ENCODE results near the gene NANOS3. TPM values are rescaled to one million over a fixed set of nuclear protein-coding genes. Genes with fewer than 3 reads are reported as not detected.

Gene NANOS3
- total RNA-seq, 3 donors from 2014 or later: 1.5 TPM; not detected in 2

GRCh38 chr19:13880059-13881043, 3.4 kb downstream of the NANOS3 start:
- H3K4me3 ChIP-seq: no peak overlapping the region
- peak; percentile 99 for TF ChIP-seq CTCF (IDR thresholded peaks at IDR 0.05)
- DNase-seq (peak; percentile 98 to 100 (median 100)), ATAC-seq (peak; percentile 91)
- H3K36me3 ChIP-seq (ENCODE audit: low read depth): no peaks in the 10 kb centered on the region
- H3K9me3 ChIP-seq: no peaks in the 10 kb centered on the region
- peaks cover 41% of the 10 kb centered on the region for H3K4me1 ChIP-seq (ENCODE audit: low read depth)
- intact Hi-C loops (cut with DNase I, micrococcal nuclease): loop anchor here (5.0 to 10.0 kb wide), 2 partner anchors 192 to 194 kb away; partner anchors contain the start of gene MISP3 (in 2 of the 2)

- no peak overlapping the region for H3K4me3 ChIP-seq
- H3K4me1 ChIP-seq (ENCODE audit: low read depth): peaks cover 47% of the 10 kb centered on the region
- no peak for TF ChIP-seq CTCF (IDR thresholded peaks at IDR 0.05)
- DNase-seq: peak in 1 of 3 donors; percentile 48
- ATAC-seq: no peak
- no peaks in the 10 kb centered on the region for H3K36me3 ChIP-seq (ENCODE audit: low read depth)
- H3K9me3 ChIP-seq: no peaks in the 10 kb centered on the region
- intact Hi-C loops (cut with DNase I, micrococcal nuclease): loop anchor here (5.0 to 10.0 kb wide), 2 partner anchors 191 to 194 kb away; partner anchors contain the start of gene MISP3 (in 2 of the 2)
Measured at GRCh38 chr19:13881251-13881691, 4.3 kb downstream of the NANOS3 start.

- intact Hi-C loops (cut with DNase I, micrococcal nuclease): loop anchor here (5.0 to 10.0 kb wide), 2 partner anchors 190 to 193 kb away; partner anchors contain the start of gene MISP3 (in 2 of the 2)
- Histone ChIP-seq H3K9me3 (no peaks in the 10 kb centered on the region), H3K4me1 (ENCODE audit: low read depth) (peaks cover 50% of the 10 kb centered on the region), H3K36me3 (ENCODE audit: low read depth) (no peaks in the 10 kb centered on the region), H3K4me3 (no peak overlapping the region)
- peak; percentile 11 for ATAC-seq
- DNase-seq: peak; percentile 60 to 79 (median 73)
- no peak for TF ChIP-seq CTCF (IDR thresholded peaks at IDR 0.05)
Measured at GRCh38 chr19:13881692-13882418, 4.9 kb downstream of the NANOS3 start.

GRCh38 chr19:13882419-13882795, 5.5 kb downstream of the NANOS3 start:
- no peak for TF ChIP-seq CTCF (IDR thresholded peaks at IDR 0.05)
- no peak for DNase-seq
- no peak for ATAC-seq
- Histone ChIP-seq H3K9me3 (no peaks in the 10 kb centered on the region), H3K4me3 (no peak overlapping the region), H3K4me1 (ENCODE audit: low read depth) (peaks cover 54% of the 10 kb centered on the region), H3K36me3 (ENCODE audit: low read depth) (no peaks in the 10 kb centered on the region)
- intact Hi-C loops (cut with DNase I, micrococcal nuclease): loop anchor here (5.0 to 10.0 kb wide), 2 partner anchors 190 to 192 kb away; partner anchors contain the start of gene MISP3 (in 2 of the 2)

GRCh38 chr19:13882836-13883235, 5.9 kb downstream of the NANOS3 start:
- no peak for ATAC-seq
- intact Hi-C loops (cut with DNase I, micrococcal nuclease): loop anchor here (5.0 to 10.0 kb wide), 2 partner anchors 189 to 192 kb away; partner anchors contain the start of gene MISP3 (in 2 of the 2)
- Histone ChIP-seq H3K4me3 (no peak overlapping the region), H3K9me3 (no peaks in the 10 kb centered on the region), H3K4me1 (ENCODE audit: low read depth) (peaks cover 57% of the 10 kb centered on the region), H3K36me3 (ENCODE audit: low read depth) (no peaks in the 10 kb centered on the region)
- no peak for TF ChIP-seq CTCF (IDR thresholded peaks at IDR 0.05)
- no peak for DNase-seq

Data from mucosa of descending colon (tissue), 3 donors.